GM12878 (cell line): ENCODE measurements around the gene DGKQ. TPM values are rescaled to one million over a fixed set of nuclear protein-coding genes. Genes with fewer than 3 reads are reported as not detected.

Experiments used
- ATAC-seq: fragments of 200-7000 bp; cut with Tn5 transposase; 3 replicates; pipeline ENCODE4 v1.9.1; 2020; ENCODE audit warnings: mild to moderate bottlenecking, moderate library complexity
- BruUV-seq: library from RNA; stranded (reverse); fragments of 400-500 nt; replicated peaks from 2 replicates; lab custom pipeline; 2021; lab: Mats Ljungman, UMichigan
- CTCF ChIA-PET: fragments of 300-600 bp; sonication (Branson Sonifier 250); formaldehyde crosslinking; extraction: SDS; loops from one replicate; lab custom pipeline; 2021; ENCODE audit warnings: inconsistent platforms; lab: Yijun Ruan, JAX
- POLR2A ChIA-PET: fragments of 350-600 bp; formaldehyde crosslinking; extraction: SDS; loops from one replicate; lab custom pipeline; 2021; ENCODE audit warnings: inconsistent platforms; lab: Charles Lee
- RAD21 ChIA-PET: fragments of 300-600 bp; sonication (Branson Sonifier 250); formaldehyde crosslinking; loops from one replicate; lab custom pipeline; 2023; ENCODE audit warnings: antibody characterized with exemption; ENCODE audit not compliant: unreplicated experiment; lab: Charles Lee
- SMC1A ChIA-PET: fragments of 300-600 bp; sonication (Branson Sonifier 250); formaldehyde crosslinking; loops from one replicate; lab custom pipeline; 2023; ENCODE audit not compliant: unreplicated experiment, uncharacterized antibody; lab: Charles Lee
- DNase-seq: peaks from one replicate; pipeline ENCODE4 v3.0.0-alpha.2; 2011; ENCODE audit warnings: low read depth, low spot score
- FAIRE-seq: peaks from 3 replicates; lab custom pipeline; 2011; peaks lifted over from hg19 to GRCh38; lab: Jason Lieb, UNC
- H2AFZ ChIP-seq: 2 replicates; pipeline ENCODE4 v1.6.0; 2011; ENCODE audit warnings: low read depth, low read length, control low read depth; ENCODE audit not compliant: control insufficient read depth
- H3K27ac ChIP-seq: 2 replicates; pipeline ENCODE4 v1.5.1; 2011; ENCODE audit warnings: control low read depth; ENCODE audit not compliant: control insufficient read depth, insufficient read depth
- H3K27me3 ChIP-seq, 2 experiments: replicated peaks in 1 of 2; 2 replicates each; pipeline versions ENCODE4 v1.6.0 to v1.6.1; 2011; ENCODE audit warnings: low read length in 1 of 2; ENCODE audit not compliant: control insufficient read depth in 2 of 2, insufficient read depth in 2 of 2
- H3K36me3 ChIP-seq, 2 experiments: 2 replicates each; pipeline ENCODE4 v1.5.1; 2011; ENCODE audit warnings: low read length in 1 of 2; ENCODE audit not compliant: control insufficient read depth in 2 of 2, insufficient read depth in 2 of 2
- H3K4me1 ChIP-seq: 2 replicates; pipeline ENCODE4 v1.6.1; 2011; ENCODE audit warnings: mild to moderate bottlenecking, low read length, moderate library complexity, mixed read lengths; ENCODE audit not compliant: control insufficient read depth, insufficient read depth
- H3K4me2 ChIP-seq: 2 replicates; pipeline ENCODE4 v1.6.0; 2011; ENCODE audit warnings: control low read depth; ENCODE audit not compliant: control insufficient read depth, insufficient read depth
- H3K4me3 ChIP-seq: fragments of 200-600 bp; sonication (generic); 2 replicates; pipeline ENCODE4 v1.5.1; 2016
- H3K79me2 ChIP-seq: 2 replicates; pipeline ENCODE4 v1.6.0; 2011; ENCODE audit warnings: low read length; ENCODE audit not compliant: control insufficient read depth, insufficient read depth
- H3K9ac ChIP-seq: 2 replicates; pipeline ENCODE4 v1.8.0; 2011; ENCODE audit warnings: low read length, control low read depth, mixed read lengths; ENCODE audit not compliant: control insufficient read depth, insufficient read depth
- H3K9me3 ChIP-seq: replicated peaks from 3 replicates; pipeline ENCODE4 v1.5.1; 2011; ENCODE audit warnings: mild to moderate bottlenecking, low read length; ENCODE audit not compliant: control insufficient read depth, insufficient read depth
- H4K20me1 ChIP-seq: 2 replicates; pipeline ENCODE4 v1.6.0; 2011; ENCODE audit not compliant: control insufficient read depth, insufficient read depth
- ASH2L ChIP-seq: fragments of 300-600, 200-600 bp; sonication (generic); IDR thresholded peaks from 2 replicates; pipeline ENCODE4 v1.6.1; 2017; ENCODE audit warnings: low read depth, mild to moderate bottlenecking, borderline replicate concordance
- BACH1 ChIP-seq: fragments of 450-650 bp; IDR thresholded peaks from 2 replicates; pipeline ENCODE4 v1.6.1; 2017; ENCODE audit warnings: mild to moderate bottlenecking, borderline replicate concordance
- BCLAF1 ChIP-seq: fragments of 450-650 bp; IDR thresholded peaks from 2 replicates; pipeline ENCODE4 v1.6.1; 2017; ENCODE audit warnings: antibody characterized with exemption, mild to moderate bottlenecking, moderate library complexity
- CBFB ChIP-seq: IDR thresholded peaks from 2 replicates; pipeline ENCODE4 v1.6.1; 2016; ENCODE audit warnings: antibody characterized with exemption, low read depth
- E2F4 ChIP-seq: IDR thresholded peaks from 2 replicates; pipeline ENCODE4 v1.6.1; 2012; ENCODE audit warnings: low read depth, low read length, improper control_type of control experiment
- ETV6 ChIP-seq, 2 experiments: fragments of 450-650 bp in 1 of 2; IDR thresholded peaks in 1 of 2; conservative IDR thresholded peaks in 1 of 2; 2 replicates each; pipeline ENCODE4 v1.6.1; 2014; ENCODE audit warnings: antibody characterized with exemption in 1 of 2, borderline replicate concordance in 1 of 2, low read depth in 1 of 2, mild to moderate bottlenecking in 1 of 2, moderate library complexity in 1 of 2
- HDGF ChIP-seq: fragments of 450-650 bp; IDR thresholded peaks from 2 replicates; pipeline ENCODE4 v1.6.1; 2016; ENCODE audit warnings: antibody characterized with exemption
- IKZF2 ChIP-seq, 2 experiments: fragments of 450-650 bp; IDR thresholded peaks; 2 replicates each; pipeline ENCODE4 v1.6.1; 2017; ENCODE audit warnings: mild to moderate bottlenecking in 2 of 2, moderate library complexity in 2 of 2
- JUNB ChIP-seq: IDR thresholded peaks from 2 replicates; pipeline ENCODE4 v1.6.1; 2016; ENCODE audit warnings: antibody characterized with exemption, mild to moderate bottlenecking
- MEF2A ChIP-seq: IDR thresholded peaks from 2 replicates; pipeline ENCODE4 v1.6.1; 2011; ENCODE audit warnings: low read depth, mild to moderate bottlenecking, low read length, moderate library complexity; ENCODE audit not compliant: insufficient read depth
- NR2F1 ChIP-seq: fragments of 450-650 bp; conservative IDR thresholded peaks from 2 replicates; pipeline ENCODE4 v1.6.1; 2017; ENCODE audit warnings: mild to moderate bottlenecking
- SIX5 ChIP-seq: IDR thresholded peaks from 2 replicates; pipeline ENCODE4 v1.6.1; 2011; ENCODE audit warnings: mild to moderate bottlenecking, low read depth, low read length, moderate library complexity; ENCODE audit not compliant: severe bottlenecking
- SMC3 ChIP-seq: IDR thresholded peaks from 2 replicates; pipeline ENCODE4 v1.6.1; 2011; ENCODE audit warnings: low read length, improper control_type of control experiment, borderline replicate concordance
- SPI1 ChIP-seq: IDR thresholded peaks from 2 replicates; pipeline ENCODE4 v1.6.1; 2011; ENCODE audit warnings: low read depth, mild to moderate bottlenecking, low read length, moderate library complexity, borderline replicate concordance; ENCODE audit not compliant: insufficient read depth
- TBL1XR1 ChIP-seq: IDR thresholded peaks from 2 replicates; pipeline ENCODE4 v1.6.1; 2012; ENCODE audit warnings: low read depth, low read length, improper control_type of control experiment
- TCF12 ChIP-seq: IDR thresholded peaks from 2 replicates; pipeline ENCODE4 v1.6.1; 2011; ENCODE audit warnings: low read depth, mild to moderate bottlenecking, low read length
- WGBS: methylation state at CpG from one replicate; pipeline ENCODE4 v1.1.6; 2016; ENCODE audit warnings: low lambda C conversion rate; ENCODE audit not compliant: insufficient replicate concordance, insufficient coverage; ENCODE audit errors: missing lambda C conversion rate; 5-methylcytosine and 5-hydroxymethylcytosine counted together
- in situ Hi-C: fragments of 300-500 bp; cut with MboI; formaldehyde crosslinking; loops from 9 replicates; pipeline ENCODE4 v1.14.3; 2018; ENCODE audit warnings: mixed read lengths
- intact Hi-C: fragments of 100-400 bp; cut with micrococcal nuclease; formaldehyde crosslinking; loops from one replicate; pipeline ENCODE4 v1.14.2; 2022; ENCODE audit not compliant: unreplicated experiment
- polyA plus RNA-seq, 11 experiments: library from polyadenylated mRNA; depleted of rRNA in 4 of 11; unstranded in 6 of 11; stranded (reverse) in 5 of 11; fragments of >200 nt; fragmentation: Nextera tagmentation in 4 of 11; fragmentation: Illumina TruSeq in 1 of 11; extraction: Ambion mirVana in 4 of 11; extraction: Trizol in 1 of 11; gene quantifications; 1 replicate in 1 of 11; 2 replicates in 10 of 11; pipeline versions ENCODE4 v1.2.1 to v1.2.3, GENCODE V29; 2011 to 2016; ENCODE audit warnings: inconsistent platforms in 2 of 11, missing spikeins in 2 of 11, low read depth in 1 of 11
- total RNA-seq, 4 experiments: library from RNA; depleted of rRNA in 3 of 4; stranded (reverse); fragments of >200 nt in 3 of 4; fragmentation: Illumina TruSeq in 1 of 4; extraction: Trizol in 1 of 4; gene quantifications; 2 replicates each; pipeline versions ENCODE4 v1.2.1 to v1.2.3, GENCODE V29; 2013 to 2021
- TF ChIP-seq, protein P1 (sequence below): fragments of 450-650 bp; conservative IDR thresholded peaks from 2 replicates; pipeline ENCODE4 v1.6.1; 2017; ENCODE audit warnings: mild to moderate bottlenecking, moderate library complexity

The DGKQ gene
- total and polyA plus RNA-seq, 10 of the 15 experiments (the other 5 are each of a cell fraction or from before 2014, with no cell fraction given): 0.11 to 10.5 (median 1.4) TPM

DNA sequence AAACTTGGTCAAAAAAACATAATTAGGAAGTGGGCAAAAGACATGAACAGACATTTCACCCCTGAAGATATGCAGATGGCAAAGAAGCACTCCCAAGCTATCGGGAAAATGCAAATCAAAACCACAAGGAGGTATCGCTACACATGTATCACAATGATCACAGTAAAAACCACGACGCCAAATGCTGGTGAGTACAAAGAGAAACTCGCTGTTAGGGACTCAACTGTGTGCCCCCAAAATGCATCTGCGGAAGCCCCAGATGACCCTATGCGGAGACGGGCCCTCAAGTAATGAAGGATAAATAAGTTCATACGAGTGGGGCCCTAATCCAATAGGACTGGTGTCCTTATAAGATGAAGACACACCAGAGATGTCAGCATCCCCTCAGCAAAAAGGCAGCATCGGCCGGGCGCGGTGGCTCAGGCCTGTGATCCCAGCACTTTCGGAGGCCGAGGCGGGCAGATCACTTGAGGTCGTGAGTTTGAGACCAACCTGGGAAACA, 51.5 kb downstream of the DGKQ start:
- DNase-seq (peak; percentile 83), ATAC-seq (peak; percentile 56), FAIRE-seq (peak; percentile 66)
- BruUV-seq: no TSS peak
- H3K79me2 ChIP-seq: peaks cover 82% of the 10 kb centered on the region
- peak overlapping the region; percentile 51 for H3K4me3 ChIP-seq
- POLR2A ChIA-PET: interaction anchor here (0.6 to 2.1 kb wide), 7 partner anchors 9 to 417 kb away, joined by 4 to 15 read pairs (median 5); partner anchors contain the start of genes GAK and TMEM175
- RAD21 ChIA-PET: interaction anchor here (0.6 to 2.5 kb wide), 4 partner anchors 10 to 1491 kb away, joined by 3 to 12 read pairs (median 4); partner anchors contain the start of genes GAK and TMEM175
- H3K36me3 ChIP-seq: peaks cover 2 to 4% of the 10 kb centered on the region in 2 experiments; a peak in 3 of 4 replicates
- no peak overlapping the region for H2AFZ ChIP-seq
- peak overlapping the region; percentile 61 for H3K4me2 ChIP-seq
- no peaks in the 10 kb centered on the region for H3K27me3 ChIP-seq
- in situ Hi-C loops: no loop called here
- H3K9me3 ChIP-seq: peaks cover 9% of the 10 kb centered on the region; the same call in 2 of the 3 replicates
- H4K20me1 ChIP-seq: peaks cover 3% of the 10 kb centered on the region; the same call in 1 of the 2 replicates
- H3K4me1 ChIP-seq: peaks cover 39% of the 10 kb centered on the region
- CTCF ChIA-PET: interaction anchor here (0.7 to 2.2 kb wide), 6 partner anchors 10 to 677 kb away, joined by 3 to 5 read pairs (median 4); partner anchors contain the start of genes GAK, IDUA and TMEM175
- peak overlapping the region; percentile 79 for H3K27ac ChIP-seq
- SMC1A ChIA-PET: interaction anchor here (1.0 to 4.1 kb wide), 3 partner anchors 8 to 13 kb away, joined by 3 to 47 read pairs (median 3); no protein-coding TSS in a partner anchor
- peak overlapping the region; percentile 47; the same call in 1 of the 2 replicates for H3K9ac ChIP-seq
- intact Hi-C loops: loop anchor here (5.0 kb wide), 2 partner anchors 140 to 425 kb away; partner anchors contain the start of gene UVSSA
- WGBS: 23% methylated on average over 17 of the region's 17 CpGs
- no peak for TF ChIP-seq TCF12
- peak; percentile 29; the same call in 1 of the 2 replicates for TF ChIP-seq JUNB
- 0 out of 4 replicates have a peak, but pooled peaks of 1 of the 2 experiments have one; percentile 27 for TF ChIP-seq ETV6 (conservative IDR thresholded peaks at IDR 0.05 in 1 of 2, IDR thresholded peaks at IDR 0.05 in 1 of 2; ENCODE audit: borderline replicate concordance in 1 of 2, low read depth in 1 of 2)
- TF ChIP-seq ASH2L: no peak
- no peak for TF ChIP-seq BCLAF1
- no peak for TF ChIP-seq TBL1XR1
- TF ChIP-seq MEF2A: no peak
- peak; percentile 49; the same call in 1 of the 2 replicates for TF ChIP-seq SPI1
- TF ChIP-seq HDGF: 0 out of 2 replicates have a peak, but pooled peaks have one; percentile 13
- 0 out of 2 replicates have a peak, but pooled peaks have one; percentile 11 for TF ChIP-seq NR2F1
- peak; percentile 57; the same call in 1 of the 2 replicates for TF ChIP-seq BACH1
- TF ChIP-seq SMC3: no peak
- TF ChIP-seq, protein P1, sequence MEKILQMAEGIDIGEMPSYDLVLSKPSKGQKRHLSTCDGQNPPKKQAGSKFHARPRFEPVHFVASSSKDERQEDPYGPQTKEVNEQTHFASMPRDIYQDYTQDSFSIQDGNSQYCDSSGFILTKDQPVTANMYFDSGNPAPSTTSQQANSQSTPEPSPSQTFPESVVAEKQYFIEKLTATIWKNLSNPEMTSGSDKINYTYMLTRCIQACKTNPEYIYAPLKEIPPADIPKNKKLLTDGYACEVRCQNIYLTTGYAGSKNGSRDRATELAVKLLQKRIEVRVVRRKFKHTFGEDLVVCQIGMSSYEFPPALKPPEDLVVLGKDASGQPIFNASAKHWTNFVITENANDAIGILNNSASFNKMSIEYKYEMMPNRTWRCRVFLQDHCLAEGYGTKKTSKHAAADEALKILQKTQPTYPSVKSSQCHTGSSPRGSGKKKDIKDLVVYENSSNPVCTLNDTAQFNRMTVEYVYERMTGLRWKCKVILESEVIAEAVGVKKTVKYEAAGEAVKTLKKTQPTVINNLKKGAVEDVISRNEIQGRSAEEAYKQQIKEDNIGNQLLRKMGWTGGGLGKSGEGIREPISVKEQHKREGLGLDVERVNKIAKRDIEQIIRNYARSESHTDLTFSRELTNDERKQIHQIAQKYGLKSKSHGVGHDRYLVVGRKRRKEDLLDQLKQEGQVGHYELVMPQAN: no peak
- TF ChIP-seq E2F4: no peak
- no peak for TF ChIP-seq SIX5
- TF ChIP-seq CBFB: peak; percentile 64; the same call in 1 of the 2 replicates
- 0 out of 4 replicates have a peak, but pooled peaks of 1 of the 2 experiments have one; percentile 20 for TF ChIP-seq IKZF2 (IDR thresholded peaks at IDR 0.05)
